GM19455 (cell line): Measurements from ENCODE around the gene SLC23A2.
"Not testable (repeated sequence)": the region's sequence is repeated elsewhere in the genome, so short reads cannot be mapped to it uniquely, and the experiment has no call there.

Experiments used
- ATAC-seq: cut with Tn5 transposase; IDR thresholded peaks from one replicate; pipeline ENCODE4 v1.9.1; 2021; ENCODE audit not compliant: unreplicated experiment

Gene SLC23A2

GRCh38 chr20:4853757-4854560 is 147.4 kb downstream of the SLC23A2 start:
- ATAC-seq: no peak

GRCh38 chr20:4853004-4853403 is 148.3 kb downstream of the SLC23A2 start:
- ATAC-seq: no peak

GRCh38 chr20:4850960-4851359 is 150.3 kb downstream of the SLC23A2 start:
- no peak for ATAC-seq

- not testable (repeated sequence) for ATAC-seq
These were observed 152.5 kb downstream of the SLC23A2 start for GRCh38 chr20:4848829-4849228.

GRCh38 chr20:4848041-4848440 is 153.3 kb downstream of the SLC23A2 start:
- ATAC-seq: no peak

GRCh38 chr20:4846821-4847220 is 154.5 kb downstream of the SLC23A2 start:
- ATAC-seq: no peak

GRCh38 chr20:4844751-4845465 is 156.4 kb downstream of the SLC23A2 start:
- ATAC-seq: no peak

GRCh38 chr20:4844325-4844724 is 157.0 kb downstream of the SLC23A2 start:
- no peak for ATAC-seq

GRCh38 chr20:4840801-4841200 is 160.5 kb downstream of the SLC23A2 start:
- no peak for ATAC-seq

- no peak for ATAC-seq
These were observed 162.8 kb downstream of the SLC23A2 start for GRCh38 chr20:4838526-4838925.

GRCh38 chr20:4837760-4838159 is 163.6 kb downstream of the SLC23A2 start:
- no peak for ATAC-seq

- ATAC-seq: no peak
These were observed 164.4 kb downstream of the SLC23A2 start for GRCh38 chr20:4836935-4837334.

GRCh38 chr20:4836473-4836872 is 164.8 kb downstream of the SLC23A2 start:
- no peak for ATAC-seq

- no peak for ATAC-seq
These were observed 165.8 kb downstream of the SLC23A2 start for GRCh38 chr20:4835244-4836177.

GRCh38 chr20:4833074-4833728 is 168.1 kb downstream of the SLC23A2 start:
- ATAC-seq: no peak

GRCh38 chr20:4832469-4832868 is 168.8 kb downstream of the SLC23A2 start:
- no peak for ATAC-seq

- no peak for ATAC-seq
These were observed 170.6 kb downstream of the SLC23A2 start for GRCh38 chr20:4830696-4831095.

GRCh38 chr20:4830259-4830658 is 171.1 kb downstream of the SLC23A2 start:
- no peak for ATAC-seq

GRCh38 chr20:4829514-4830215 is 171.6 kb downstream of the SLC23A2 start:
- no peak for ATAC-seq

- no peak for ATAC-seq
These were observed 172.3 kb downstream of the SLC23A2 start for GRCh38 chr20:4828830-4829513.
